Measurements from ENCODE around the gene PYDC1. TPM values are rescaled to one million over a fixed set of nuclear protein-coding genes. Genes with fewer than 3 reads are reported as not detected.

The PYDC1 gene
- total and polyA plus RNA-seq, 2 of the 8 experiments (the other 6 are each of a cell fraction or from before 2014, with no cell fraction given) = 3.5 to 11.1 TPM

DNA sequence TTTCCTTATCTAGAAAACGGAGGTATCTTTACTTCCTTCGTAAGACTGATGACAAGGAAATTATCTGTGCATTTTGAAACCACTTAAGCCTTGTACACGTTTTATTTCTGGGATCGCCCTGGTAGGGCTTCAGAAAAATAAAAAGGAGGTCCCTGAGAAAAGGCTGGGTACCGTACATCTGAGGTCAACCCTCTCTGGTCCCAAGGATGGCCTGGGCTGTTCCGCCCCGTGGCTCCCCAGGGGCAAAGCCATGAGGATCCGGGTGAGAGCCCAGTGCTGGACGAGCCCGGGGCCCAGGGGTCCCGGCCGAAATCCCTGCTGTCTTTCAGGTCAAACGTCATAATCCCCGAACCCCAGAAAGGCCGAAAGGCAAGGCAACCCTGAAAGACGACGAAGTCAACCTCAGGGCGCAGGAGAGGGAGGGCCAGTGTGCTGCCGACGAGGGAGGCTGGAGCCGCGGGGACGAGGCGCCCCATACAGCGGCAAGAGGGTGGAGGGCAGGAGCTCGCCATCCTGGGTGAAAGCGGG, 37.7 kb downstream of the PYDC1 start:
- H3K4ac ChIP-seq (replicated peaks; ENCODE audit: insufficient read length, low read depth, low read length) = peak overlapping the region; percentile 99
- H3K79me1 ChIP-seq (ENCODE audit: low read depth, low read length) = peaks cover 8% of the 10 kb centered on the region
- H3K4me3 ChIP-seq (ENCODE audit: extremely low read depth in 1 of 4, insufficient read depth in 2 of 4, low read depth in 3 of 4, low read length in 4 of 4) = peak overlapping the region; percentile 69 to 96 (median 86)
- H3K36me3 ChIP-seq (ENCODE audit: control insufficient read depth in 2 of 4, insufficient read depth in 4 of 4, low read length in 3 of 4) = peaks cover 14 to 27% (median 21%) of the 10 kb centered on the region in 4 experiments
- H2BK12ac ChIP-seq (ENCODE audit: low read depth, low read length) = peak overlapping the region; percentile 90; the same call in 1 of the 2 replicates
- H3K79me2 ChIP-seq (ENCODE audit: control insufficient read depth in 1 of 2, insufficient read depth in 2 of 2, low read length in 2 of 2) = peaks cover 37 to 48% of the 10 kb centered on the region in 2 experiments
- peak overlapping the region; percentile 32; the same call in 1 of the 2 replicates for H2AK5ac ChIP-seq (ENCODE audit: low read depth, low read length)
- peak overlapping the region; percentile 96; the same call in 1 of the 2 replicates for H4K8ac ChIP-seq (ENCODE audit: extremely low read depth, insufficient read depth, low read length)
- peak overlapping the region; percentile 100 for H2BK5ac ChIP-seq (ENCODE audit: low read depth, low read length)
- ChIA-PET CTCF (ENCODE audit: partially characterized antibody) (no interaction called here), POLR2A (ENCODE audit: partially characterized antibody) (interaction anchor here (0.5 to 6.5 kb wide), 49 partner anchors 7 to 535 kb away, joined by 3 to 272 read pairs (median 9); partner anchors contain the start of genes ARMC5, COX6A2, HSD3B7 and KAT8)
- H2BK15ac ChIP-seq (ENCODE audit: low read length) = peak overlapping the region; percentile 97; the same call in 1 of the 2 replicates
- 7% methylated on average over 19 of the region's 27 CpGs; no CpG with 5 or more reads in 1 of the 2 experiments for WGBS, 2 experiments (ENCODE audit: extremely low coverage in 1 of 2, insufficient coverage in 1 of 2, insufficient read length in 1 of 2, insufficient replicate concordance in 2 of 2, low coverage in 1 of 2, low lambda C conversion rate in 2 of 2, missing lambda C conversion rate in 1 of 2)
- H3K56ac ChIP-seq (replicated peaks; ENCODE audit: insufficient read length, low read depth, low read length) = peak overlapping the region; percentile 88
- FAIRE-seq = no peak
- H3K4me1 ChIP-seq (replicated peaks in 1 of 4; ENCODE audit: control insufficient read depth in 3 of 4, insufficient read depth in 4 of 4, low read length in 3 of 4) = peaks cover 0 to 7% (median 2%) of the 10 kb centered on the region in 4 experiments; a peak in 5 of 7 replicates
- no peak overlapping the region for H2AFZ ChIP-seq (ENCODE audit: low read length)
- H4K20me1 ChIP-seq (replicated peaks in 1 of 2; ENCODE audit: control insufficient read depth in 1 of 2, insufficient read depth in 2 of 2, low read length in 2 of 2) = peaks cover 29 to 32% of the 10 kb centered on the region in 2 experiments
- DNase-seq (ENCODE audit: low read depth in 1 of 2, low spot score in 2 of 2) = no peak
- peak overlapping the region; percentile 89 for H3K18ac ChIP-seq (ENCODE audit: extremely low read depth, low read length)
- H2BK20ac ChIP-seq (ENCODE audit: low read length) = no peak overlapping the region
- no peaks in the 10 kb centered on the region for H3K9me3 ChIP-seq (ENCODE audit: insufficient read depth in 2 of 2, low read depth in 1 of 2, low read length in 1 of 2)
- H2BK120ac ChIP-seq (replicated peaks; ENCODE audit: low read depth, low read length) = peak overlapping the region; percentile 75
- no peak overlapping the region for H3K23ac ChIP-seq (ENCODE audit: insufficient read length)
- H3K9ac ChIP-seq (replicated peaks in 1 of 4; ENCODE audit: extremely low read depth in 1 of 4, low read depth in 3 of 4, low read length in 3 of 4) = peak overlapping the region; percentile 36 to 99 (median 95)
- peak overlapping the region; percentile 83 for H4K91ac ChIP-seq (replicated peaks; ENCODE audit: insufficient read length, low read length)
- H3K14ac ChIP-seq (ENCODE audit: insufficient read length) = peak overlapping the region; percentile 96
- H4K5ac ChIP-seq (ENCODE audit: insufficient read length, low read depth, low read length) = peak overlapping the region; percentile 79
- peak overlapping the region; percentile 92 to 93 for H3K4me2 ChIP-seq (ENCODE audit: insufficient read depth in 1 of 2, low read depth in 2 of 2, low read length in 2 of 2)
- peaks cover 14% of the 10 kb centered on the region; the same call in 1 of the 2 replicates for H3K23me2 ChIP-seq (ENCODE audit: low read depth, low read length)
- peak overlapping the region; percentile 99 for H3K27ac ChIP-seq (ENCODE audit: low read depth, low read length)
- no peaks in the 10 kb centered on the region for H3K27me3 ChIP-seq (replicated peaks in 1 of 4; ENCODE audit: control insufficient read depth in 3 of 4, extremely low read depth in 1 of 4, insufficient read depth in 3 of 4, low read length in 3 of 4)
- TF ChIP-seq EGR1 (IDR thresholded peaks at IDR 0.05; ENCODE audit: borderline replicate concordance, low read depth, low read length) = no peak
- no peak for TF ChIP-seq TCF12 (IDR thresholded peaks at IDR 0.05; ENCODE audit: low read depth, low read length)
- TF ChIP-seq NANOG (IDR thresholded peaks at IDR 0.05; ENCODE audit: insufficient read depth, low read depth, low read length, poor library complexity, severe bottlenecking) = no peak
- TF ChIP-seq POLR2A (IDR thresholded peaks at IDR 0.05; ENCODE audit: control extremely low read depth in 1 of 2, low read depth in 2 of 2, low read length in 2 of 2) = no peak
- TF ChIP-seq CREB1 (IDR thresholded peaks at IDR 0.05) = no peak
- no peak for TF ChIP-seq ATF2 (IDR thresholded peaks at IDR 0.05; ENCODE audit: low read length)
- no peak for TF ChIP-seq RAD21 (IDR thresholded peaks at IDR 0.05 in 1 of 2, conservative IDR thresholded peaks at IDR 0.05 in 1 of 2; ENCODE audit: low read depth in 2 of 2, low read length in 2 of 2)
- no peak for TF ChIP-seq GTF2F1 (IDR thresholded peaks at IDR 0.05; ENCODE audit: borderline replicate concordance, low read depth, low read length)
- no peak for TF ChIP-seq SRF (IDR thresholded peaks at IDR 0.05; ENCODE audit: low read depth, low read length)
- no peak for TF ChIP-seq TAF1 (IDR thresholded peaks at IDR 0.05; ENCODE audit: low read depth, low read length)
- no peak for TF ChIP-seq EP300 (IDR thresholded peaks at IDR 0.05; ENCODE audit: borderline replicate concordance in 1 of 2, low read depth in 2 of 2, low read length in 2 of 2)

All from H1 (cell line).